HepG2 (cell line): ENCODE results near the gene DNAJC2. TPM values are rescaled to one million over a fixed set of nuclear protein-coding genes. Genes with fewer than 3 reads are reported as not detected.

Experiments
- ATF2 ChIP-seq: sonication (generic); formaldehyde crosslinking; IDR thresholded peaks from 2 replicates; pipeline ENCODE4 v1.4.0; 2020; ENCODE audit warnings: missing genetic modification reagents
- DMTF1 ChIP-seq: sonication (generic); formaldehyde crosslinking; IDR thresholded peaks from 2 replicates; pipeline ENCODE4 v1.4.0; 2020; ENCODE audit warnings: mild to moderate bottlenecking, missing genetic modification reagents
- FOXO1 ChIP-seq: sonication (generic); formaldehyde crosslinking; IDR thresholded peaks from 2 replicates; pipeline ENCODE4 v1.4.0; 2020; ENCODE audit warnings: missing genetic modification reagents
- HMG20B ChIP-seq: conservative IDR thresholded peaks from 2 replicates; pipeline ENCODE4 v1.6.1; 2016; ENCODE audit warnings: missing genetic modification reagents, missing compliant biosample characterization
- RORA ChIP-seq: sonication (generic); formaldehyde crosslinking; IDR thresholded peaks from 2 replicates; pipeline ENCODE4 v1.5.0; 2020; ENCODE audit warnings: mild to moderate bottlenecking, missing genetic modification reagents, moderate library complexity
- ZNF232 ChIP-seq: sonication (generic); formaldehyde crosslinking; IDR thresholded peaks from 2 replicates; pipeline ENCODE4 v1.4.0; 2020; ENCODE audit warnings: missing genetic modification reagents, borderline replicate concordance
- ZNF280D ChIP-seq: sonication (generic); formaldehyde crosslinking; IDR thresholded peaks from 2 replicates; pipeline ENCODE4 v1.5.1; 2020; ENCODE audit warnings: mild to moderate bottlenecking, missing genetic modification reagents
- ZNF607 ChIP-seq: sonication (generic); formaldehyde crosslinking; IDR thresholded peaks from 2 replicates; pipeline ENCODE4 v1.5.1; 2020; ENCODE audit warnings: missing genetic modification reagents, mild to moderate bottlenecking, borderline replicate concordance
- polyA plus RNA-seq, 8 experiments: library from polyadenylated mRNA; depleted of rRNA in 3 of 8; stranded (reverse) in 7 of 8; unstranded in 1 of 8; fragments of >200 nt; fragmentation: Illumina TruSeq in 4 of 8; extraction: Trizol in 4 of 8; gene quantifications; 2 replicates each; pipeline versions ENCODE4 v1.2.1 to v1.2.3, GENCODE V29; 2011 to 2016; ENCODE audit warnings: low read depth in 4 of 8, missing spikeins in 1 of 8, mixed read lengths in 1 of 8; ENCODE audit not compliant: insufficient read depth in 1 of 8
- total RNA-seq, 5 experiments: library from RNA; depleted of rRNA; stranded (reverse); fragments of >200 nt; fragmentation: Illumina TruSeq; extraction: Trizol; gene quantifications; 2 replicates each; pipeline ENCODE4 v1.2.3, GENCODE V29; 2016; ENCODE audit warnings: low read depth in 1 of 5

The DNAJC2 gene
- total and polyA plus RNA-seq, 2 of the 13 experiments (the other 11 are each of a cell fraction or from before 2014, with no cell fraction given), result 19.6 to 42.0 TPM

GRCh38 chr7:103391976-103392375 lies 47.4 kb upstream of the DNAJC2 start (continued):
- TF ChIP-seq ATF2 (CRISPR knock-in tag) (no peak), ZNF232 (CRISPR knock-in tag) (no peak), RORA (CRISPR knock-in tag) (no peak), ZNF607 (no peak), ZNF280D (CRISPR knock-in tag) (no peak), DMTF1 (CRISPR knock-in tag) (no peak), HMG20B (CRISPR knock-in tag) (no peak), FOXO1 (CRISPR knock-in tag) (no peak)
- TF ChIP-seq, all 625 proteins: peak for 0
